NCI-H526 (cell line): ENCODE data around the gene SYDE1.

ENCODE experiments used
- DNase-seq, 2 experiments: peaks; one replicate each; lab custom pipeline; 2025; lab: John Stamatoyannopoulos, UW

SYDE1 gene

DNA sequence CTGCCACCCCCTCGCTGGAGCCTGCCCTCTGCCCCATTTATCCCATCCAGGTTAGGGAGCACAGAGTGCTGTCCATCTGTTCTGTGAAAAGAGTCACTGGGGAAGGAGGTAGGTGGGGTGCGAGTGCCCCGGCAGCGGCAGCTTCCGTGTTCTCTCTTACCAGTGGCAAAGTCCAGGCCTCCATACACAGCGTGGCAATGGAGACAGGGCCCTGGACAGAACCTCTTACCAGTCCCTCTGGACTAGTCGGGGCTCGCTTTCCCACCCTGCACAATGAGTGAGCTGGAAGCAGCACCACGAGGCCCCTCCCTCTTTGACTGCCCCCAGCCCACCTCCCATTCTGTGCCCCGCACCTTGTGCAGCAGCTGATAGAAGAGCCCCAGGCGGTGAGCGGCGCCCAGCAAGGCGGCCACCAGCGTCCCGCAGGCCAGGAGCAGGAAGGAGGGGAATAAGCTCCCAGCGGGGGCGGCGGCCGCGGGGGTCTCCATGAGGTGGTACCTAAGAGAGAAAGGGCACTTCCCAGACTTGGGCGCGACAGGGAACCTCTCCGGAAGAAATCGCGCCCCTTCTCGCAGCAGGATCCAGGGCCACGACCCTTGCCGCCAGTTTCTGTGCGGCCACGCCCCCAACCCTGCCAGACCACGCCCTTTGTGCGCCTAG, 17.5 kb downstream of the SYDE1 start:
- DNase-seq = no peak

DNA sequence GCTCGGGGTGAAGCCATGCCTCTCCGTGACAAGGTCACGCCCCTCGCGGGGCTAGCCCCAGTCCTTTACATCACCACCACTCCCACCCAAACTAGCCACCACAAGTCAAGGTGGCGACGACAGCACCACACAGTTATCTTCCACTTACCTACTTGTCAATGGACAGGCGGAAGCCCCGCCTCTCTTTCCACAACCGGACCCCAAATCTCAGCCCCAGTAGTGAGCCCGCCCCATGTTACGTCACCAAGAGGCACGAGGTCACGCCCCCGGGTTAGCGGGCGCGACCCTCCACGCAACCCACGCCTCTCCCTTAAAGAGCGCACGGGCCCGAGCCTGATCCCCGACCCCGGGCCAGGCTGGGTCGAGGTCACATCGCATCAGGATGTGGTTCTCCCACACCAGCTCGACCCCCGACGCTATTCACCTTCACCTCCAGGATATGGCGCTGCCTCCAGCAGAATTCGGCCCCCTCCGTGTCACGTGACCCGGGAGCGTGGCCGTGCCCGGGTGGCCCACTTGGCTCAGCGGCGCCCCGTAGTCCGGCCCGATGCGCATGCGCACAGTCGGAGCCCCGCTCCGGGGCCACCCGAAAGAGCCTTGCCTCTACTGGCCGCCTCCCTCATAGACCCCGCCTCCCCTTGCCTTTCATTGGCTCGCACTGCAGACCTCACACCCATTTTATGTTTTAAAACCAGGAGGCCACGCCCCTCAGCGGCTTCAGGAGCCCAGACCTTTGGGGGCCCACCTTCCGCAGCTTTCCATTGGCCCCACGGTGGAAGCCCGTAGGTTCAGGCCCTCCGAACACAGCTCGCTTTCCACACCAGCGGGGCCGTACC, 18.2 kb downstream of the SYDE1 start:
- DNase-seq = peak; percentile 92 to 97

DNA sequence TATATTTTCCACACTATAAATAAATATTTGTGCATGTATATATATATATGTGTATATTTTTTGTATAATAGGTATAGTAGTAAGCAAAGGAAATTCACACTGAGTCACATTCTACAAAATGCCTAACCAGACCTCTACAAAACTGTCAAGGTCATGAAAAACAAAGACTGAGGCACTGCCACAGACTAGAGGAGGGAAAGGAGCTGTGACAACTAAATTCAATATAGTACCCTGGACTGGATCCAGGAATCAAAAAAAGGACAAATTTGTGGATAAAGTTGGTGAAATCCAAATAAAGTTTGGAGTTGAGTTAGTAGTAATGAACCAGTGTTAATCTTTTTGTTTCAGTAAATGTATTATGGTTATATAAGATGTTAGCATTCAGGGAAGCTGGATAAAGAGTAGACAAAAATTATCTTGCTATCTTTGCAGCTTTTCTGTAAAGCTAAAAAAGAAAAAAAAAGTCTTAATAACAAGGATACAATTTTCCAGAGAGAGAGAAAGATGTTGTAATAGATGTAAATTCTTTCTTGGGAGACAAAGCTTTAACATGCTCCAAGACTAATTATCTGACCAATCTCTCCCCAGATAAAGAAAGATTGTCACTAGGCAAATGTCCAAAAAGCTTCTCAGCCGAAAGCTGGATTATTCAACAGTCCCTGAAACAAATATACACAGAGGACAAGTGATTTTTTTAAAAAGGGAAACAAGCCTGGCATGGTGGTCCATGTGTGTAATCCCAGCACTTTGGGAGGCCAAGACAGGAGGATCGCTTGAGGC, 19.1 kb downstream of the SYDE1 start:
- DNase-seq = no peak

DNA sequence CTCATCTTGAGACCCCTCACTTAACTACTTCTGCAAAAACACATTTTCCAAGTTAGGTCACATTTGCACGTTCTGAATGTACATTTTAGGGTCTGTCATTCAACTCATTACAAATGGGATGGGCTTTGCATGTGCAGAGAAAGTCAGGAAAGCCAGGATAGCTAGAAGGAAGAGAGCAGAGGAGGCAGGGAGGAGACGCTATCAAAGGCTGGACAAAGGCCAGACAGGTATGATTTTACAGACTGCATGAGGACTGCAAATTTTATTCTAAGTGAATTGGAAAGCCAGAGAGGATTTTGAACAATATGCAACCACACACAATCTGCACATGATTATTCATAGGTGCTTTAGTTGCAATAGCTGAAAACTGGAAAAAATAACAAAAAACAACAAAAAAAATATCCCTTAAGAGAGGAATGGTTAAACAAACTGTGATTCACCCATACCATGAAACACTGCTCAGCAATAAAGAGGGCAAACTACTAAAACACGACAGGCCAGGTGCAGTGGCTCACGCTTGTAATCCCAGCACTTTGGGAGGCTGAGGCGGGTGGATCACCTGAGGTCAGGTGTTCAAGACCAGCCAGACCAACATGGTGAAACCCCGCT, 21.1 kb downstream of the SYDE1 start:
- DNase-seq = no peak

DNA sequence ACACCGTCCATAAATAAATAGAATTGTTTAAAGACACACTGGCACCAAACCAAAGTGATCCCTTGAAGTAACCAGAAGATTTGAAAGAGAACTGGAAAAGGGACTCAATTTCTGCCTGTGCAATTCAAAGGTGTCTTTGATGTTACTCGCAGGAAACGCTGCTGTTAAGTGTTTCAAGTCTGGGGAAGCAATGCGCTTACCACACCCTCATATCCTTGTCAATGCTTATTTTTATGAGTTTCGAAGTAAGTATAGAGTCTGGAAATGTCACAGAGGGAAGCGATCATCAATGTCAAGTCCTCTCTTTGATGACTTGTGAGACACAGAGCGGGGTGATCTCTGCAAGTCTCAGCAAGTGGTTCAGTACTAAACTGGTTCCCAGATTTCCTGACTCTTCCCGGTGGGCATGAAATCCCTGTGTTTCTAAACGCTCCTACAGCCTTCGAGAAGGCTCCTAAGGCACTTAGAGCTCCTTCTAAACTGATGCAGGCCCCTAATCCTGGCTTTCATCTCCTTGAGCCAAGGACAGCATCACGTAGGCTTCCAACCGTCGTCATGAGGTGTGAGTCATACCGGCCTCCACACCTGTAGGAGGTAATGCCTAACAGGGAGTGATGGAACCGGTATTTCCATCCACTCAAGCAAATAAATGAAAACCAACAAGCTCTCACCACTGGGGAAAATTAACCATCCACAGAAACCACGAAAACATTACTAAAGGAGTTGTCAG, 22.8 kb downstream of the SYDE1 start:
- DNase-seq = no peak

DNA sequence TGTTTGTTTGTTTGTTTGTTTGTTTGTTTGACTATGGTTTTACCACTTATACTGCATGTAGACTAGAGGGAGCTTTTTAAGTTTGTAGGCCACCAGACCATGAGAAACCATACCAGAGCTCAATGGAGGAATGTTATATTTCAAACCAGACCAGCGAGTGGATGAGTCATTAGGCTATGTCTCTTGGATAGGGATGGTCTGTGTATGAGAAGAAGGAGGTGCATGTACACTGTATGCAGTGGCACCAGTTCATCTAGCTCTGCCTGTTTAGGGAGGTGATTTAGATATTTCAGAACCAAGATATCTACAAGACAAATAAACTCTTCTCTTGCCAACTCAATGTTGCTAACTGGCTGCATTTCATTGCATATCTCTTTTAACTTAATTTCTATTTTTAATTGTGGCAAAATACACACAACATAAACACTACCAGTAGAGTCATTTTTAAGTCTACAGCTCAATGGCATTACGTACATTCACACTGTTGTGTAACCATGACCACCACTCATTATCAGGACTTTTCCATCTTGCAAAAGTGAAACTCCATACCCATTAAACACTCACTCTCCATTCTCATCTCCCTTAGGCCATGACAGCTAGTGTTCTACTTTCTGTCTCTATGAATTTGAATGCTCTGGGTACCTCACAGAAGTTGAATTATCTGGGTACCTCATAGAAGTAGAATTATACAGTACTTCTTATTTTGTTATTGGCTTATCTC, 29.2 kb downstream of the SYDE1 start:
- DNase-seq = no peak

DNA sequence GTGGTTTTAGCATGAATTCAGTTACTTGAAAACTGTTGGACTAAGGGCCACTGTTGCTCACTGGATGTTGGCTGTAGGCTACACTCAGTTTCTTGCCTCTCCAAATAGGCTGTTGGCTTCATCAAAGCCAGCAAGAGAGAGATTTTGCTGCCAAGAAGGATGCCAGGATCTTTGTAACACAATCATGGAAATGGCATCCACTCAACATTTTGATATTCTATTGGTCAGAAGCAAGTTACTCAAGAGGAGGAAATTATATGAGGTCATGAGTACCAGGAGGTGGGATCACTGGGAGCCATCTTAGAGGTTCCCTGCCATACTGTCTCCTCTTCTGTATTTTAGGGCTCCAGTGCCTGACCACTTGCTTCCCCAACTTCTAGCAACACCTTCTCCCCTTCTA, 30.6 kb downstream of the SYDE1 start:
- no peak for DNase-seq

DNA sequence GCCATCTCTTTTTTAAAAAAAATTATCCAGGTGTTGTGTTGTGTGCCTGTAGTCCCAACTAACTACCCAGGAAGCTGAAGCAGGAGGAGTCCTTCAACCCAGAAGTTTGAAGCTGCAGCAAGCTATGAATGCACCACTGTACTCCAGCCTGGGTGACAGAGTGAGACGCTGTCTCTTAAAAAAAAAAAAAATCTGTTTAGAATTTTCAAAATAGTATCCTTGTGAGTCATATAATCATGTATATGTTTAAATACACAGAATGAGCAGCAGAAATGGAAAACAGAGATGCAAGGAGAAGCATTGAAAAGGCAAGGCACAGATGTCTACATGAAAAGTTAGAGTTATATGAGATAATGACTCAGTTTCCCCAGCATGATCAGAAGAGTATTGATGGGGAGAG, 31.2 kb downstream of the SYDE1 start:
- DNase-seq = no peak

DNA sequence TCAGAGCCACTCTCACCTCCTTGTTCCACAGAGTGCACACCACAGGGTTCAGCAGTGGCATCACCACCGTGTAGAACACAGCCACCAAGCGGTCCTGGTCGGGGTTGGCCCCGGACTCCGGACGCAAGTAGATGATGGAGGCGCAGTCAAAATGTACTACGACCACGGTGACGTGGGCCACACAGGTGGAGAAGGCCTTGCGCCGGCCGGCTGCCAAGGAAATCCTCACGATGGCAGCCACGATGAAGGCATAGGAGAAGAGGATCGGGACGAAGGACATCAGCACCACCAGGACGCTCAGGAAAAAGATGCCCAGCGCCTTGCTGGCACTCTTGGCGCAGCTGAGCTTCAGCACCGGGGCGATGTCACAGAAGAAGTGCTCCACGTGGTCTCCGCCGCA, 33.9 kb downstream of the SYDE1 start:
- DNase-seq = no peak

DNA sequence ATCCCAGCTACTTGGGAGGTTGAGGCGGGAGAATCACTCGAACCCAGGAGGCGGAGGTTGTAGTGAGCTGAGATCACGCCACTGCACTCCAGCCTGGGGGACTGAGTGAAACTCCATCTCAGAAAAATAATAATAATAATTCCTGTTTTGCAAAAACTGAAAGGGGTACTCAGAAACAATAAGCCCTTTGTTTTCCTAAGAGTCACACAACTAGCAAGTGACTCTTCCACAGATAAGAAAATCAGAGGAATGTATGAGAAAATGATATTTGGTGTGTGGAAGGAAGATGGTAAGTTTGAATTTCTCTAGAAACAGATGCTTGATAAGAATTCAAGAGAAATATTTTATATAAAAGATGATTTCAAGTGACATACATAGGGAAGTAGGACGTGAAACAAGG, 35.1 kb downstream of the SYDE1 start:
- DNase-seq = no peak

DNA sequence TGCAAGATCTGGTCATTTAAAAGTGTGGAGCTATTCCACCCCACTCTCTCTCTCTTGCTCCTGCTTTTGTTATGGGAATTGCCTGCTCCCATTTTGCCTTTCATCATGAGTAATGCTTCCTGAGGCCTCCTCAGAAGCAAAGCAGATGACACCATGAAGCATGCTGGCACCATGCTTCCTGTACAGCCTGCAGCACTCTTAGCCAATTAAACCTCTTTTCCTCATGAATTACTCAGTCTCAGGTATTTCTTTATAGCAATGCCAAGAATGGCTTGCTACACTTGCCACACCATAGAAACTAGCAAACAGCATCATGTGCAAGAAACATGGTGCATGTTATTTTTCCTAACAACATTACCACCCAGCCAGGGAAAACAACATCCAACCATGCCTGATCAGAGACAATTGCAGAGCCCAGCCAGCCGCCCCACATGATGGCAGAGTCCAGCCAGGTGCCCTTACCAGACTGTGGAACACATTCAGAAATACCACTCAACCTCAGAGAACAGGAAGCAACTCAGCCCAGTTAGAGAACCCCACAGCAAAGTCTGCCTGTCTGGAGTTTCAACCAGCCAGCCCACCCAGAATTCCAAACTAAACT, 36.9 kb downstream of the SYDE1 start:
- DNase-seq = no peak

DNA sequence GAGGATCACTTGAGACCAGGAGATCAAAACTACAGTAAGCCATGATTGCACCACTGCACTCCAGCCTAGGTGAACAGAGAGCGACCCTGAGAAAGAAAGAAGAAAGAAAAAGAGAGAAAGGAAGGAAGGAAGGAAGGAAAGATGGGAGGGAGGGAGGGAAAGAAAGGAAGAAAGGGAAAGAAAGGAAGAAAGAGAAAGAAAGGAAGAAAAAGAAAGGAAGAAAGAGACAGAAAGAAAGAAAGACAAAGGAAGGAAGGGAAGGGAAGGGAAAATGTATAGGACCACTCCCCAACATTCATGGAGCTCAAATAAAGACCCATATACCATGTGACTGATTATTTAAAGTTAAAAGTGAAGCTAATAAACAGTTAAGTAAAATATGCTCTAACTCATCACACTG, 39.9 kb downstream of the SYDE1 start:
- DNase-seq = no peak

DNA sequence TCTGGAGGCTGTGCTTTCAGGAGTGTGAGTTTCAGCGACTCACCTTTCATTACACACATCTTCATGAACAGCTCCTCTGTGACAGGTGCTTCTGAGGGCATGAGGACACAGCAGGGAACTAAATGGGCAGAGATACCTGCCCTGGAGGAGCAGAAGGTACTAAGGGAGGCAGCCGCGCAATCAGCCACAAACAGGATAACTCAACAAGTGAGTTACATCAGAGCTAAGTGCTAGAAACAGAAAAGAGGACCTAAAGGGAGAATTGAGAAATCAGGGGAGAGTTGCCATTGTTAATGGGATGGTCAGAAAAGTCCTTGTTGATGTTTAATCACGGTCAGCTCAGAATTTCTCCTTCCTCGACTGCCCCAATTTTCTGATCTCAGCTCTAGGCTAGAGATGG, 42.5 kb downstream of the SYDE1 start:
- DNase-seq = no peak

DNA sequence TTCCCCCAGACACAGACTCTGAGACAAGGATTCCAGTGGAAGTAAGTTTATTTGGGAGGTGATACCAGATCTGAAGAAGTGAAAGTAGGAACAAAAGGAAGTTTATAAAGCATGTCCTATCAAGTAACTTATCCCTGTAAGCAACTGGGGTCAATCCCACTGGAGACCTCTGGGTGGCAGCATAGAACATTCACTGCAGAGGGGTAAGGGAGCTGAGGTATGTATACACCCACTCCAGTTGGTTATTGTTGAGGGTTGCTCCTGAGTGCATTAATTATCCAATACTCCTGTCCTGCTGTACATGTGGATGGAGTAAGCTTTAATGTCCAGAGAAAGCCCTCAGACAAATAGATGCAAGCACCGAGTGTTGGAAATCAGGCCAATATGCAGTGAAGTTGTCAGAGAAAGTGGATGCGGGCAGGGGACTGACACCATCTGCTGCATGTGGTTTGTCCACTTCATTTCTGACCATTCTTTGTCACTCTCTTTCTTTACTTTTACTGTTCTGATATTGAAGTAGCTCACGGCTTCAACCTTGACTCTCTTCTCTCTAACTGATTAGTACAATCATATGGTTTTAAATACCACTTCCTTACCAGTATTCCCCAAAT, 46.9 kb downstream of the SYDE1 start:
- peak in 1 of 2 experiments; percentile 34 for DNase-seq

DNA sequence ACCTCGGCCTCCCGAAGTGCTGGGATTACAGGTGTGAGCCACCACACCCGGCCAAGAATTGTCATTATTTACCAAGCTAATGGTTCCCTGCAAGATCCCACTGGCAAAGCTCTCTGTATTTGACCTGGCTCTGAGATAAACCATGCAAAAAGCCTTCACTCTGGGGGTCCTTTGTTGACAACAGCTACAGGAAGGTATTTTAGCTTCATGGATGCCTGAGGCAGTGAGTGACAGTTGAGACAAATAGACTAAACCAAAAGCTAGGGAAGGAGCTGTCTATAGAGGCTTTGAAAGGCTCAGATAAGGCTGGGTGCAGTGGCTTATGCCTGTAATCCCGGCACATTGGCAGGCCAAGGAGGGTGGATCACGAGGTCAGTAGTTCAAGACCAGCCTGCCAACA, 48.1 kb downstream of the SYDE1 start:
- no peak for DNase-seq

DNA sequence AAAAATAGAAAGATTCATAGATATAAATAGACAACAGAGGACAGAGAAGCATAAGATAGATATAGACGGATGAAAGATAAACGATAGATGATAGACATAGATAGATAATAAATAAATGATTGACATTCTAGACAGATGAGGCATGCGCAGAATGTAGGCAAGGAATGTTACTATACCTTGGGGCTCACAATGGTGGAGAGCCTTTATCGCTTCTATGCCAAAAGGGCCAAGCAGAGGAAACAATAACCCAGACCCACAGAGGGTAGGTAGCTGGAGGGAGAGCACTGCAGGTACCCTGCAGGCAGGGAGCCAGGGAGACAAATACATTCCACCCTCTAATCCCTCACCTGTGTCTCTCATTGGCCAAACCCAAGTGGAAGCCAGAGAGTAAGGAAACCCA, 49.2 kb downstream of the SYDE1 start:
- no peak for DNase-seq

DNA sequence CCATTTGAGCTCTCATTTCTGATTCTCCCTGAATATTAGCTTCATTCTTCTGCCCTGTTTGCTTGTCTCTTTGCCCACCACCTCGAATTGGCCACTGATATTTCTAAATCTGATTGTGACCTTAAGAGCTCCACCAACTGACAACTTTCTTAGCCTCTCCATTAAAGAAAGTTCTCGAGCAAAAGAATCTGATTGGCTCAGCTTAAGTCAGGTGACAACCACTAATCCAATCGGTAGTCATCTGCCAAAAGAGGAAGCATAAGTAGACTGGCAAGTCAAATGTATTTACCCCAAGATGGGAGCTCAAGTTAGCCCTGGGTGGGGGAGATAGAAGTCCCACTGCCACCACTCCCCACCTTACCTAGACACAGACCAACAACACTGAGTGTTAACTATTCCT, 52.0 kb downstream of the SYDE1 start:
- no peak for DNase-seq

DNA sequence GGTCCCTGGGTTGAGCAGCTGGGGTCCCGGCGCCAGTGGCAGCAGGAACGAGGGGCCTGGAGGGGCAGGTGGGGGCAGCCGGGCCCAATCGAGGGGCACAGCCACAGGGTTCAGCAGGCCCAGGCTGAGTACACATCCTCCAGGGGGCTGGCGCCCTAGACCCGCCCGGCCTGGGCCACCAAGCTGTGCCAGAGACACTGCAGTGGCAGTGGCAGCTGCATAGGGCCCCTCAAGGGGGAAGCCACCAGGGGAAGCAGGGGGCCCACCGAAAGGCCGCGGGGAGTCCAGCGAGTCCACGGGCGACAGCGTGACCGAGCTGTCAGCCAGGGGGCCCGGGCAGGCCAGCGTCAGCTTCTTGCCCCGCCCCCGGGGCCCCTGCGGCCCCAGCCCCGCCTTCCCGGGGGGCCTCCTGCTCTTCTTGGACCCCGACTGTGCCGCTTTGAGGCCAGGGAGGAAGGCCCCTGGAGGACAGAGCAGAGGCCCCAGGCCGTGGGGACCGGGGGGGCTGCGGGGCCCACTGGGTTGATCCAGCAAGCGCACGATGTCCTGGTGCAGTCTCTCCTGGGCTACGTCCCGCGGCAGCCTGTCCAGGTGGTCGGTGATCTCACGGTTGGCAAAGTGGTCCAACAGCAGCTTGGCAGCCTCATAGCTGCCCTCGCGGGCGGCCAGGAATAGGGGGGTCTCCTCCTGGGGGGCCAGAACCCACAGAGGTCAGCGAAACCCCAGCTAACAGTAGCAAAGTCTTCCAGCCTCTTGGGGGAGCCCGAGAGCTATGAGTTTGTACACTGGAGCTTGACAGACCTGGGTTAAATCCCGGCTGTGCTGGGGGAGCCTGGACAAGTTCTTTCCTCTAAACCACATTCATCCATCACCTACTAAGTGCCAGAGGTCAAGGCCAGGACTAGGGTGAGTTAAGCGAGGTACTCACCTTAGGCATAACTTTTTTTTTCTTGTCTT, 54.1 kb downstream of the SYDE1 start:
- DNase-seq = peak in 1 of 2 experiments; percentile 48
